ENCODE measurements around the gene THADA. TPM values are rescaled to one million over a fixed set of nuclear protein-coding genes. Genes with fewer than 3 reads are reported as not detected.

The THADA gene
- polyA plus RNA-seq, 1 experiment: 21.6 TPM

DNA sequence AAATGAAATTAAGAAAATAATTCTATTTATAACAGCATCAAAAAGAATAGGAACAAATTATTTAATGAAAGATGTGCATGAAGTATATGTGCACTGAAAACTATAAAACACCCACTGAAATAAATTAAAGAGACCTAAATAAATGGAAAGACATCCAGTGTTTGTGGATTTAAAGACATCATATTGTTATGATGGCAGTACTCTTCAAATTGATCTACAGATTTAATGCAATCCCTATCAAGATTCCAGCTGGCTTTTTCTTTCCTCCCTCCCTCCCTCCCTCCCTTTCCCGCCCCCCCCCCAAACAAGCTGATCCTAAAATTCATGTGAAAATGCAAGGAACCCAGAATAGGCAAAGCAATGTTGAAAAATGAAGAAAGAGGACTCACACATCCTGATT lies 285.9 kb downstream of the THADA start:
- DNase-seq (ENCODE audit: low read depth): no peak
- Histone ChIP-seq H3K36me3 (ENCODE audit: control insufficient read depth, insufficient read depth, low read length) (no peaks in the 10 kb centered on the region), H3K27me3 (ENCODE audit: control insufficient read depth, insufficient read depth, low read length) (no peaks in the 10 kb centered on the region), H3K4me3 (ENCODE audit: low read depth, low read length) (no peak overlapping the region)
- ChIA-PET CTCF (no interaction called here), POLR2A (no interaction called here)
- TF ChIP-seq, protein P1, sequence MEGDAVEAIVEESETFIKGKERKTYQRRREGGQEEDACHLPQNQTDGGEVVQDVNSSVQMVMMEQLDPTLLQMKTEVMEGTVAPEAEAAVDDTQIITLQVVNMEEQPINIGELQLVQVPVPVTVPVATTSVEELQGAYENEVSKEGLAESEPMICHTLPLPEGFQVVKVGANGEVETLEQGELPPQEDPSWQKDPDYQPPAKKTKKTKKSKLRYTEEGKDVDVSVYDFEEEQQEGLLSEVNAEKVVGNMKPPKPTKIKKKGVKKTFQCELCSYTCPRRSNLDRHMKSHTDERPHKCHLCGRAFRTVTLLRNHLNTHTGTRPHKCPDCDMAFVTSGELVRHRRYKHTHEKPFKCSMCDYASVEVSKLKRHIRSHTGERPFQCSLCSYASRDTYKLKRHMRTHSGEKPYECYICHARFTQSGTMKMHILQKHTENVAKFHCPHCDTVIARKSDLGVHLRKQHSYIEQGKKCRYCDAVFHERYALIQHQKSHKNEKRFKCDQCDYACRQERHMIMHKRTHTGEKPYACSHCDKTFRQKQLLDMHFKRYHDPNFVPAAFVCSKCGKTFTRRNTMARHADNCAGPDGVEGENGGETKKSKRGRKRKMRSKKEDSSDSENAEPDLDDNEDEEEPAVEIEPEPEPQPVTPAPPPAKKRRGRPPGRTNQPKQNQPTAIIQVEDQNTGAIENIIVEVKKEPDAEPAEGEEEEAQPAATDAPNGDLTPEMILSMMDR (IDR thresholded peaks at IDR 0.05; ENCODE audit: insufficient read depth, low read depth, low read length): no peak

DNA sequence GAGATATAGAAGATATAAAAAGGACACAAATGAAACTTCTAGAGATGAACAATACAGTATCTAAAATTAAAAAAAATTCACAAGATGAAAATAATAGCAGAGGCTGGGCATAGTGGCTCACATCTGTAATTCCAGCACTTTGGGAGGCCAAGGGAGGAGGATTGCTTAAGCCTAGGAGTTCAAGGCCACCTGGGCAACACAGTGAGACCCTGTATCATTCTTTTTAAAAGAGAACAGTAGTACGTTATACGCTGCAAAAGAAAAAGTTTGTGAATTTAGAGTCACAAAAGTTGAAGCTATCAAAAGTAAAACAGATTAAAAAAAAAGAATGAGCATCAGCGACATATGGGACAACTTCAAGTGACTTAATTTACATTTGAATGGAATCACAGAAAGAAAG lies 287.9 kb downstream of the THADA start:
- Histone ChIP-seq H3K4me3 (ENCODE audit: low read depth, low read length) (no peak overlapping the region), H3K27me3 (ENCODE audit: control insufficient read depth, insufficient read depth, low read length) (no peaks in the 10 kb centered on the region), H3K36me3 (ENCODE audit: control insufficient read depth, insufficient read depth, low read length) (no peaks in the 10 kb centered on the region)
- CTCF ChIA-PET: no interaction called here
- POLR2A ChIA-PET: no interaction called here
- DNase-seq (ENCODE audit: low read depth): no peak
- TF ChIP-seq, protein P1 (IDR thresholded peaks at IDR 0.05; ENCODE audit: insufficient read depth, low read depth, low read length): no peak

DNA sequence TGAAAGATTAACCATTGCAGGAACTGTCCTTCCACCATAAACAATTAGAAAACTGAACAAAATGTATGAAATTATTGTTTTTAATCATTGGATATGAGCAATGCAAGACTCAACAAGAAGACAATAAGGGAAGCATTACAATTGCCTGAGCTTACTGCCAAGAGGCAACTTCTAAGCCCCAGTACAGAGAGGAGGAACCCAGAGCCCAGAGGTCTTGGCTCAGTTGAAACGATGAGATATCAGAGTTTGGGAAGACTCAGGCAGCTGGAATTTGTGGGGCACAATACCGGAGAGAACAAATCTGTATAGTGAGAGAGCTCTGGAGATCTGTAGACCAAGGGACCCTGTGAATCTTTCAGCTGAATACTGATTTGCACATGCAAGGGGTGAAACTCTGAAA lies 288.8 kb downstream of the THADA start:
- ChIA-PET CTCF (no interaction called here), POLR2A (no interaction called here)
- Histone ChIP-seq H3K4me3 (ENCODE audit: low read depth, low read length) (no peak overlapping the region), H3K36me3 (ENCODE audit: control insufficient read depth, insufficient read depth, low read length) (no peaks in the 10 kb centered on the region), H3K27me3 (ENCODE audit: control insufficient read depth, insufficient read depth, low read length) (no peaks in the 10 kb centered on the region)
- DNase-seq (ENCODE audit: low read depth): no peak
- TF ChIP-seq, protein P1 (IDR thresholded peaks at IDR 0.05; ENCODE audit: insufficient read depth, low read depth, low read length): no peak

DNA sequence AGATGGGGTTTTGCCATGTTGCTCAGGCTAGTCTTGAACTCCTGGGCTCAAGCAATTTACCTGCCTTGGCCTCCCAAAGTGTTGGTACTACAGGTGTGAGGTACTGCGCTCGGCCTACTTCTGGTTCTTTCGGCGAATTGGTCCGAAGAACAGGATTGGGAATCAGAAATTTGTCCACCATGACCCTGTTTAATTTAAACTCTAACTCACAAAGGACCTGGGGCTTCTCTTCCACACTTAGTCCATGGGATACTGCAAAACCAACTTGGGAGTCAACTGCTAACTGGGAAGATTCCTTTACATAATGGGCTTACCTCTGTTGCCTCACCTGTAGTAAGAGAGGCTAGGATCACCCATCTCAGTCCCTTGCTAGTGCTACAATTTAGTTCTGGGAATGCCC lies 289.6 kb downstream of the THADA start:
- Histone ChIP-seq H3K27me3 (ENCODE audit: control insufficient read depth, insufficient read depth, low read length) (no peaks in the 10 kb centered on the region), H3K4me3 (ENCODE audit: low read depth, low read length) (no peak overlapping the region), H3K36me3 (ENCODE audit: control insufficient read depth, insufficient read depth, low read length) (no peaks in the 10 kb centered on the region)
- DNase-seq (ENCODE audit: low read depth): no peak
- TF ChIP-seq, protein P1 (IDR thresholded peaks at IDR 0.05; ENCODE audit: insufficient read depth, low read depth, low read length): no peak
- ChIA-PET POLR2A (no interaction called here), CTCF (no interaction called here)

DNA sequence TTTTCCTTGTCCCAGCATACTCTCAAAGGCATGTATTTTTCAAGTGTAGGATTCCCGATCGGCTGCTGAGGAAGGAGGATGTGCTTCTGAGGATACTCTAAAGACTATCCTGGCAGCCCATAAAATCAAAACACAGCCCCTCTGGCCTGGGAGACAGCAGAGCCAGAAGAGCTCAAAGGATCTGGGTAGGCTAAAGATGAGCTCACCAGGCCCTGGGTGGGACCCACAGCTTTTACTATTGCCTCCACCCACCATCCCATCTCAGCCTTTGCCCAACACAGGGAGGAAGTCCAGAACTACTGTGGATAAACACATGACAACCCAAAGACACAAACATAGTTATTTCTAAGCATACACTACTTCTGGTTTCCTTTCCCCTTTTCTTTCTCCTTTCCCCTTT lies 290.3 kb downstream of the THADA start:
- ChIA-PET CTCF (no interaction called here), POLR2A (no interaction called here)
- Histone ChIP-seq H3K27me3 (ENCODE audit: control insufficient read depth, insufficient read depth, low read length) (no peaks in the 10 kb centered on the region), H3K36me3 (ENCODE audit: control insufficient read depth, insufficient read depth, low read length) (no peaks in the 10 kb centered on the region), H3K4me3 (ENCODE audit: low read depth, low read length) (no peak overlapping the region)
- no peak for DNase-seq (ENCODE audit: low read depth)
- TF ChIP-seq, protein P1 (IDR thresholded peaks at IDR 0.05; ENCODE audit: insufficient read depth, low read depth, low read length): no peak

Measured in BJ (cell line).